Muscle layer of colon (tissue), 2 donors: ENCODE data around the gene TDO2.

Source experiments
- H3K27ac ChIP-seq: one replicate; pipeline ENCODE4 v1.7.0; 2013; ENCODE audit warnings: low read depth, mild to moderate bottlenecking, low read length, moderate library complexity
- H3K27me3 ChIP-seq, 2 donors: one replicate each; pipeline ENCODE4 v1.7.0; 2013; ENCODE audit warnings: low read length in 2 of 2, mild to moderate bottlenecking in 2 of 2; ENCODE audit not compliant: insufficient read depth in 2 of 2, control insufficient read depth in 1 of 2
- H3K36me3 ChIP-seq: one replicate; pipeline ENCODE4 v1.7.0; 2013; ENCODE audit warnings: mild to moderate bottlenecking, low read length; ENCODE audit not compliant: insufficient read depth
- H3K4me1 ChIP-seq: one replicate; pipeline ENCODE4 v1.7.0; 2013; ENCODE audit warnings: mild to moderate bottlenecking, low read length; ENCODE audit not compliant: insufficient read depth
- H3K4me3 ChIP-seq, 2 donors: one replicate each; pipeline ENCODE4 v1.7.0; 2013; ENCODE audit warnings: low read length in 2 of 2, low read depth in 1 of 2, mild to moderate bottlenecking in 1 of 2, moderate library complexity in 1 of 2
- H3K9ac ChIP-seq: one replicate; pipeline ENCODE4 v1.7.0; 2013; ENCODE audit warnings: low read length
- H3K9me3 ChIP-seq: one replicate; pipeline ENCODE4 v1.7.0; 2013; ENCODE audit warnings: mild to moderate bottlenecking, low read length
- donor health status: abdominal sarcoma.
- donor health status: Adenocarcinoma of cecum.

The TDO2 gene

GRCh38 chr4:155903453-155903852 is at the start of gene TDO2:
TDO2 (plus strand) TSS chr4:155903696; CDS start chr4:155903759, 63 bp downstream.
- Histone ChIP-seq H3K27me3 (no peaks in the 10 kb centered on the region), H3K36me3 (no peaks in the 10 kb centered on the region), H3K4me3 (no peak within 1 kb of the TSS), H3K9me3 (no peaks in the 10 kb centered on the region), H3K9ac (no peak within 1 kb of the TSS), H3K27ac (no peak within 1 kb of the TSS), H3K4me1 (no peaks in the 10 kb centered on the region)

DNA sequence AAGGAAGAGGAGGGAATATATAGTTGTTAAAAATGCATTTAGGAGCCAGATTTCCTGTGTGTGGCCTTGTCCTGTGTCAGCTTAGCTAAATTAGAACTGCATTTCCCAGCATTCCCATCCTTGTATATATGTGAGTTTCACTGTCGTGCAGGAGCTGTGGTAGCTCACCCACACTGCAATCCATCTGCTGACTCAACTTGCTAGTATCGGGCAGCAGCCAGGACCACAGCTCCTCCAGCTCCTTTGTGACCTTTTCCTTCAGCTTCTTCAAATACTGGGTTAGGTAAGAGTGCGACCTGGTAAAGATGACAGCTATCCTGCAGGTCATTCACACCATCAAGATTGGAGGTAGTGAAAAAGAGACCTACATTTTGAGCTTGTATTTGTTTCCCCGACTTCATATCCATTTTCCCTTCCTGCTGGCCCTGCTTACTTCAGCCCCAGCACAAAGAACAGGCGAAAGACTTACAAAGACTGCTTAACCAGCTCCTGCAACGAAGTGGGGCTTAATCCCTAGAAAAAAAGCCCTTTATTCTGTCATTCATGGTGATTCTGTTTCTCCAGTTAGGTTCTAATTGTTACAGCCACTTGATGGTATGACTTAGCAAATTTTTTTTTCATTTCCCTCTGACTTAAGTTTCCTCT is 48.8 kb upstream of the TDO2 start:
- H3K27me3 ChIP-seq: no peaks in the 10 kb centered on the region
- no peak overlapping the region for H3K9ac ChIP-seq

DNA sequence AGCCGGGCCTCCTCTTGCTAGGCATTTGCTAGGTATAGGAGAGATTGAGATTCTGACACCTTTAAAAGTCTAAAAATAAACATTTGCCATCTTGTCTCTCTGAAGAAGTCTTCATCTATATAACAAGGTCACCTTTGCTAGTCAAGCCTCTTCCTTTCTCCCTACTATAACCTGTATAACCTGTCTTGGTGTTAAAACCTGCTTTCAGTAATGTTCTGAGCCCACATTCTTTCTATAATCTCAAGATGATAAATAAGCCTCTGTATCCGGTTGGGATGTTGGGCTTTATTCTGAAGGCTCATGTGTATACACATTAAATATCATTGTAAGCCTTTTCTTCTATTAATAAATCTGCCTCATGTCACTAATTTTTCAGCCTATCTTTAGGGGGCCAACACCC is 47.6 kb upstream of the TDO2 start:
- H3K36me3 ChIP-seq: no peaks in the 10 kb centered on the region
- H3K9ac ChIP-seq: no peak overlapping the region
- no peak overlapping the region for H3K27ac ChIP-seq
- H3K4me3 ChIP-seq: no peak overlapping the region
- H3K27me3 ChIP-seq: no peaks in the 10 kb centered on the region
- H3K4me1 ChIP-seq: no peaks in the 10 kb centered on the region
- no peaks in the 10 kb centered on the region for H3K9me3 ChIP-seq

More for the DNA sequence above, 48.8 kb upstream of the TDO2 start:
- Histone ChIP-seq H3K4me1 (no peaks in the 10 kb centered on the region), H3K36me3 (no peaks in the 10 kb centered on the region), H3K27ac (no peak overlapping the region), H3K4me3 (no peak overlapping the region), H3K9me3 (no peaks in the 10 kb centered on the region)

GRCh38 chr4:155866177-155866576 is 37.3 kb upstream of the TDO2 start, which contains the start of gene ASIC5:
ASIC5 (minus strand) TSS chr4:155866277; CDS start chr4:155866226, 51 bp downstream.
- no peaks in the 10 kb centered on the region for H3K4me1 ChIP-seq
- no peaks in the 10 kb centered on the region for H3K27me3 ChIP-seq
- no peaks in the 10 kb centered on the region for H3K9me3 ChIP-seq
- no peak within 1 kb of the TSS for H3K27ac ChIP-seq
- H3K9ac ChIP-seq: no peak within 1 kb of the TSS
- H3K36me3 ChIP-seq: no peaks in the 10 kb centered on the region
- H3K4me3 ChIP-seq: no peak within 1 kb of the TSS

- no peaks in the 10 kb centered on the region for H3K9me3 ChIP-seq
- H3K9ac ChIP-seq: no peak overlapping the region
- H3K27me3 ChIP-seq: no peaks in the 10 kb centered on the region
- H3K4me3 ChIP-seq: no peak overlapping the region
- H3K4me1 ChIP-seq: no peaks in the 10 kb centered on the region
- H3K36me3 ChIP-seq: no peaks in the 10 kb centered on the region
- no peak overlapping the region for H3K27ac ChIP-seq
These were observed 27.6 kb upstream of the TDO2 start for GRCh38 chr4:155875878-155876277.

GRCh38 chr4:155877971-155878370 is 25.5 kb upstream of the TDO2 start:
- Histone ChIP-seq H3K9ac (no peak overlapping the region), H3K36me3 (no peaks in the 10 kb centered on the region), H3K4me3 (no peak overlapping the region), H3K27ac (no peak overlapping the region), H3K27me3 (no peaks in the 10 kb centered on the region), H3K4me1 (no peaks in the 10 kb centered on the region), H3K9me3 (no peaks in the 10 kb centered on the region)

- no peak overlapping the region for H3K27ac ChIP-seq
- no peaks in the 10 kb centered on the region for H3K4me1 ChIP-seq
- no peak overlapping the region for H3K9ac ChIP-seq
- H3K9me3 ChIP-seq: no peaks in the 10 kb centered on the region
- no peaks in the 10 kb centered on the region for H3K36me3 ChIP-seq
- H3K4me3 ChIP-seq: no peak overlapping the region
- no peaks in the 10 kb centered on the region for H3K27me3 ChIP-seq
These were observed 24.9 kb upstream of the TDO2 start for GRCh38 chr4:155878611-155879010.

DNA sequence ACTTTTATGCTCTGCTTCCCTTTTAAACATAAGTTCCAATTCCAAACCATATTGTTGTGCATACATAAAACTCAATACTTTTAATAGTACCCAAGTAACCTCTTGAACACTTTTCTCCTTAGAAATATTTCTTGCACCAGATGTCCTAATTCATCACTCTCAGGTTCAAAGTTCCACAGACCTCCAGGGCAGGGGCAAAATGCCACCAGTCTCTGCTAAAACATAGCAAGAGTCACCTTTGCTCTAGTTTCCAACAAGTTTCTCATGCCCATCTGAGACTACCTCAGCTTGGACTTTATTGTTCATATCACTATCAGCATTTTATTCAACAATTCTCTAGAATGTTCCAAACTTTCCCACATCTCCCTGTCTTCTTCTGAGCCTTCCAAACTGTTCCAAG is 23.7 kb upstream of the TDO2 start:
- Histone ChIP-seq H3K36me3 (no peaks in the 10 kb centered on the region), H3K4me1 (no peaks in the 10 kb centered on the region), H3K9ac (no peak overlapping the region)

GRCh38 chr4:155881555-155881954 is 21.9 kb upstream of the TDO2 start:
- H3K4me1 ChIP-seq: no peaks in the 10 kb centered on the region
- no peaks in the 10 kb centered on the region for H3K27me3 ChIP-seq
- no peak overlapping the region for H3K27ac ChIP-seq
- H3K4me3 ChIP-seq: no peak overlapping the region
- H3K9me3 ChIP-seq: no peaks in the 10 kb centered on the region
- no peaks in the 10 kb centered on the region for H3K36me3 ChIP-seq
- no peak overlapping the region for H3K9ac ChIP-seq

More for the DNA sequence above, 23.7 kb upstream of the TDO2 start:
- Histone ChIP-seq H3K27me3 (no peaks in the 10 kb centered on the region), H3K4me3 (no peak overlapping the region), H3K27ac (no peak overlapping the region), H3K9me3 (no peaks in the 10 kb centered on the region)

DNA sequence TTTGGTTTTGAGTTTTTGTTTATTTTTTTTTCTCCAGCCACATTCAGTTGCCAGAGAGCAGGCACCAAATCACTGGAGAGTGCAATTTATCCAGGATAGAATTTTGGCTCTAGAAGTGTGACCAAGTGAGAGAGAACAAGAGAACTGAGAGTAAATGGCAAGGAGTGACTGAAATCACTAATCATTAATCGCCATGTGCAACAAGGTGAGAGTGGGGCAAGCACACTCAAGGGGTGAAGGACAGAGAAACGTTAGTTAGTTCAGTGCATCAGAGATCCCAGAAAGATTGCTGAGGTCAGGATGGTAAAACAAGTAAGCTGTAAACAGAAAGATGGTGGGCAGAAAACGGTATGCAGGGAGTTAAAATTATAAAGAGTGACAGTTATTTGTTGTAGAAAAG is 19.6 kb upstream of the TDO2 start:
- no peaks in the 10 kb centered on the region for H3K36me3 ChIP-seq
- no peak overlapping the region for H3K4me3 ChIP-seq
- H3K9me3 ChIP-seq: no peaks in the 10 kb centered on the region
- no peak overlapping the region for H3K9ac ChIP-seq
- no peaks in the 10 kb centered on the region for H3K4me1 ChIP-seq
- H3K27me3 ChIP-seq: no peaks in the 10 kb centered on the region
- no peak overlapping the region for H3K27ac ChIP-seq

GRCh38 chr4:155885666-155886065 is 17.8 kb upstream of the TDO2 start:
- H3K9ac ChIP-seq: no peak overlapping the region
- H3K36me3 ChIP-seq: no peaks in the 10 kb centered on the region
- no peaks in the 10 kb centered on the region for H3K4me1 ChIP-seq
- no peak overlapping the region for H3K4me3 ChIP-seq
- H3K27ac ChIP-seq: no peak overlapping the region
- H3K9me3 ChIP-seq: no peaks in the 10 kb centered on the region
- H3K27me3 ChIP-seq: no peaks in the 10 kb centered on the region

- H3K9me3 ChIP-seq: no peaks in the 10 kb centered on the region
- no peak overlapping the region for H3K9ac ChIP-seq
- H3K4me3 ChIP-seq: no peak overlapping the region
- H3K27me3 ChIP-seq: no peaks in the 10 kb centered on the region
- no peak overlapping the region for H3K27ac ChIP-seq
- H3K4me1 ChIP-seq: no peaks in the 10 kb centered on the region
- H3K36me3 ChIP-seq: no peaks in the 10 kb centered on the region
These were observed 16.5 kb upstream of the TDO2 start for GRCh38 chr4:155887045-155887444.
